ENCODE results near the gene HOXA6.

DNA sequence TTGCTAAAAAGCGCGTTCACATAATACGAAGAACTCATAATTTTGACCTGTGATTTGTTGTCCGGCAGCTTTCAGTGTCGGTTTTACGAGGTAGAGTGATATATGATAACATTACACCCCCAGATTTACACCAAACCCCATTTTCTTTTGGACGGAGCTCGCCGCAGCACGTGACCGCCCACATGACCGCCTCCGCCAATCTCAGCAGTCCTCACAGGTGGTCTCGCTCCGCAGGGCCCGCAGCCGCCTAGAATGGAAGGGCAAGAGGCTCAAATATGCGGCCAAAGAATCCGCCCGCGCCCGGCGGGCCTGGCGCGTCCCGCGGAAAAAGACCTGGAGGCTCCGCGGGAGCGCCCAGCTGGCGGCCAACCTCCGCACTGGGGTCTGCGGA is 8.9 kb upstream of the HOXA6 start, which contains the start of gene HOXA7:
- TF ChIP-seq, protein P1, sequence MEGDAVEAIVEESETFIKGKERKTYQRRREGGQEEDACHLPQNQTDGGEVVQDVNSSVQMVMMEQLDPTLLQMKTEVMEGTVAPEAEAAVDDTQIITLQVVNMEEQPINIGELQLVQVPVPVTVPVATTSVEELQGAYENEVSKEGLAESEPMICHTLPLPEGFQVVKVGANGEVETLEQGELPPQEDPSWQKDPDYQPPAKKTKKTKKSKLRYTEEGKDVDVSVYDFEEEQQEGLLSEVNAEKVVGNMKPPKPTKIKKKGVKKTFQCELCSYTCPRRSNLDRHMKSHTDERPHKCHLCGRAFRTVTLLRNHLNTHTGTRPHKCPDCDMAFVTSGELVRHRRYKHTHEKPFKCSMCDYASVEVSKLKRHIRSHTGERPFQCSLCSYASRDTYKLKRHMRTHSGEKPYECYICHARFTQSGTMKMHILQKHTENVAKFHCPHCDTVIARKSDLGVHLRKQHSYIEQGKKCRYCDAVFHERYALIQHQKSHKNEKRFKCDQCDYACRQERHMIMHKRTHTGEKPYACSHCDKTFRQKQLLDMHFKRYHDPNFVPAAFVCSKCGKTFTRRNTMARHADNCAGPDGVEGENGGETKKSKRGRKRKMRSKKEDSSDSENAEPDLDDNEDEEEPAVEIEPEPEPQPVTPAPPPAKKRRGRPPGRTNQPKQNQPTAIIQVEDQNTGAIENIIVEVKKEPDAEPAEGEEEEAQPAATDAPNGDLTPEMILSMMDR (conservative IDR thresholded peaks at IDR 0.05; ENCODE audit: low read depth in 2 of 2): no peak
- TF ChIP-seq POLR2AphosphoS5 (IDR thresholded peaks at IDR 0.05; ENCODE audit: low read depth) (no peak), EZH2 (IDR thresholded peaks at IDR 0.05; ENCODE audit: low read depth, unreplicated experiment) (no peak), NANOG (IDR thresholded peaks at IDR 0.05; ENCODE audit: borderline replicate concordance) (no peak), STAT1 (IDR thresholded peaks at IDR 0.05; ENCODE audit: unreplicated experiment) (no peak), CREB1 (CRISPR knock-in tag; IDR thresholded peaks at IDR 0.05; ENCODE audit: low read depth) (no peak)

Measured in GM23338 (cell line).